SHP77 (cell line): ENCODE measurements around the gene IL20RA.
"Not testable (repeated sequence)": the region's sequence is repeated elsewhere in the genome, so short reads cannot be mapped to it uniquely, and the experiment has no call there.

Source experiments
- DNase-seq, 2 experiments: peaks; one replicate each; lab custom pipeline; 2025; lab: John Stamatoyannopoulos, UW

Gene IL20RA

GRCh38 chr6:136971609-136972008, 73.2 kb downstream of the IL20RA start:
- no peak for DNase-seq

DNA sequence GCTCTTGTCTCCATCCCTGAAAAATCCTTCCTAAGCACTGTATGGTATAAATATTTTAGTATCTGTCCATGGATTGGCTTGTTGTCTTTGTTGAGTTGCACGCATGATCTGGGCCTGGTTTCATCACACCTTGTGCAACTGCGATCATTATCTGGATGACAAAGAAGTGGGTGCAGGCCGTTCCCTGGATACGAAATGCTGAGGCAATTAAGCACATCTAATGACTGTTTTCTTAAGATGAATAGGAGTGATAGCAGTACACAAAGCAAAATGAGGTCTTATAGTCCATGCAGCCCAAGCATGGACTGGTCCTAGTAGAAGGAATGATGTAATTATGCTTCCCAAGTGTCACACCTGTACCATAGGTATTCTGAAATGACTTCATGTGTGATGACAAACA, 74.8 kb downstream of the IL20RA start:
- DNase-seq = no peak

DNA sequence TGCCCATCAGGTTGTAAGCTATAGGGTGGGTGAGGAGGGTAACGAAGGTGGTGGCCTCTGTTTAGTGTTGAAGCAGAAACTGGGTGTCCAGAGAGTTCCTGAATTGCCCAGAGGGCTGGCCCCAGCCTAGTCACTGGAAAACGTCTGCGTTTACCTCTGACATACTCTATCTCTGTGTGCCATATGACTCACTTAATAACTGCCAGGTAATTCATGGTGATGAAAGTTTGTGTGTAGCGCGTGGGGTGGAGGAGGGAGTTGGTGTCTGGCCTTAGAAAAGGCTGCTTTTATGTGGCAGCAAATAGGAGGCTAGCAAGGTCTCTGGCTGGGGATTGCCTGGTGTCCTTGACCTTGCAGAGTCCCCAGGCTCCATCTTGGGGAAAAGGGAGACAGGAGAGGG, 75.3 kb downstream of the IL20RA start:
- DNase-seq = no peak

- no peak for DNase-seq
Measured at GRCh38 chr6:136968837-136969236, 75.9 kb downstream of the IL20RA start.

- peak; percentile 63 to 77 for DNase-seq
Measured at GRCh38 chr6:136967876-136968752, 76.7 kb downstream of the IL20RA start.

DNA sequence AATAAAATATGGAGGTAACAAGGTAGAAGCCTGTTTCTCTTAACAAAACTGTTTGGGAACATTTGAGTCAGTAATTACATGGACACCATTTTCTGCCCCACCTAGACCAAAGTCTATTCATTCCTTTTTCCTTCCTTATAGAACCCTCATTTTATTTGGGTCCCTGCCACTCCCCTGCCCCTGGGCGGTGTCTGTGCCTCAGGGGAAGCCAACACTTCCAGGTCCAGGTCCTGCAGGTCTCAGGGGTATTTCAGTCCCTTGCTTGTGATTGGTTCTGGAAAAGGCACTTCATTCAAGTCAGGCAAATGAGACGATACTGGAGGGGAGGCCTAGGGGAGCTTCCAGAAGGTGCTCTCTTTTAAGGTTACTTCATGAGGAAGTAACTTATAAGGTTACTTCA, 80.4 kb downstream of the IL20RA start:
- DNase-seq = no peak

DNA sequence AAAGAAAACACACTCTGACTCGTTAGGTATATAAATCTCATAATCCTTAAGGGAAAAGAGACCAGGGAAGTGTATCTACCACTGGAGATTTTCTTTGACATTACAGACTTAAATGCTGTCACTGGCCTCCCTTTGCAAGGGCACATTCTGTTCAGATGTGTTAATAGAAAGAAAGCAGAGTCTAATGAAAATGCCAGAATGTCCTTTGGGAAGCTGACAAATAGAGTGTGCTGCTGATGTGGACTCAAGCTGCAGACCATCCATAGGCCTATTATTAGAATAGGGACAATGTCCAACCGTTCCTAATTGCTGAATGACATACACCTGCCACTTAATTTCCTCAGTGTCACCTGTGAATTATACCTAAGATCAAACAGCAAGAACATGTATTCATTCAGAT, 81.5 kb downstream of the IL20RA start:
- DNase-seq = peak in 1 of 2 experiments; percentile 13

GRCh38 chr6:136962661-136963060, 82.1 kb downstream of the IL20RA start:
- peak; percentile 74 to 90 for DNase-seq

GRCh38 chr6:136961848-136962247, 82.9 kb downstream of the IL20RA start:
- DNase-seq = peak; percentile 47 to 51

GRCh38 chr6:136960781-136961180, 84.0 kb downstream of the IL20RA start:
- no peak for DNase-seq

- DNase-seq = not testable (repeated sequence)
Measured at GRCh38 chr6:136959935-136960334, 84.8 kb downstream of the IL20RA start.

GRCh38 chr6:136959471-136959891, 85.3 kb downstream of the IL20RA start:
- peak; percentile 59 to 87 for DNase-seq

DNA sequence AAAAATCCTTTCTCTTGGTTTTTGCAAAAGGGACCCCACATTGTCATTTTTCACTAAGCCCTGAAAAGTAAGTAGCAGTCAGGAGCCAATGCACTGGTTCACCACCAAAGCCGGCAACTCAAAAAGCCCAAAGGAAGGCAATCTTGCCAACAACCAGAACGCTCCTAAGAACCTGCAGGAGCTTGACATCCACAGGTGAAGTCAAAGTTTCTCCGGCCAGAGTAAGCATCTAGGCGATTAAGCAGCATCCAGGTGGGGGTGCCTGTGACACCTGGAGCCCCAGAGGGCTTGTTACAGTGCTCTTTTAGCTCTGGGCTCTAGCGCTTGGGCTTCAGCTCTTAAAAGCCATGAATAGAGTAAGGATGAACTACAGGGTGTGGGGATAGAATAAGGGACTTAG, 86.6 kb downstream of the IL20RA start:
- DNase-seq = no peak

DNA sequence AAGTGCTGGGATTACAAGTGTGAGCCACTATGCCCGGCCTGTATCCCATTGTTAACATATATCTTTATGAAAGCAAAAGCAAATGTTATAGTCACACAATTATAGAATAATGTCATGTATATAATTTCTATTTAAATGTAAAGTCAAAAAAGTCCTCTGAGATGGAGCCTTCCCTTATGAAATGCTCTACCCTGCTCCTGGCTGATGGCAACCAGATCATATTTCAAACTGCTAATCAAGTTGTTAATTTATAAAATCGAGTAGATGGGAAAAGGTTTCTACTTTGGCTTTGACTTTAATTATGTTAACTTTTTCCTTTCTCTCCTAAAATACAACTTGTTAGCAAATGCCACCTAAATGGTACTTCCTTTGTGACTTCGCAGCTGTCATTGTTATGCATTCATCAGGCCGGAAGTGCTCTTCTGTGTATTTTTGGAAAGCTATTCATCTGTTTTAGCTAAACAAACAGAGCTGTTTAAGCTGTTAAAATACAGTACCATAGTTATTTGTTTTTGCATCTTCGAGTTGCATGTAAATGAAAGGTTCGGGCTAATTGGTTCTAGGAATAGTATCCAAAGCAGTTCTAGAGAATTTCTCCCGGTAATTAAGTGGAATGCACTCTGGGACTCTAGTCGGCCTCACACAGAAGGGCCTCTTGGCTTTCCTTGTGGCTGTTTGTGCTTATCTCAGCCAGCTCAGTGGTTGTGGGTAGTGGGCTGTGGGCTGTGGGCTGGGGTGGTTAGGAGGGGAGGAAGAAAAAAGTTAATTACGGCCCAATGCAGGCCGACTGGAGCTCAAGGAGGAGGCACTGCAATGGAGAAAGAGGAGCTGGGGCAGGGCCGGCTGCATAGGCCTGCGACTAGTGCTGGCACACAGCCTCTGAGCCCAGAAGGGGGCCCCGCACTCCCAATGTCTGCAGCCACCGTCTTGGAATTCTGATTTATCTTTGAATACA, 87.9 kb downstream of the IL20RA start:
- DNase-seq = peak; percentile 44 to 59

DNA sequence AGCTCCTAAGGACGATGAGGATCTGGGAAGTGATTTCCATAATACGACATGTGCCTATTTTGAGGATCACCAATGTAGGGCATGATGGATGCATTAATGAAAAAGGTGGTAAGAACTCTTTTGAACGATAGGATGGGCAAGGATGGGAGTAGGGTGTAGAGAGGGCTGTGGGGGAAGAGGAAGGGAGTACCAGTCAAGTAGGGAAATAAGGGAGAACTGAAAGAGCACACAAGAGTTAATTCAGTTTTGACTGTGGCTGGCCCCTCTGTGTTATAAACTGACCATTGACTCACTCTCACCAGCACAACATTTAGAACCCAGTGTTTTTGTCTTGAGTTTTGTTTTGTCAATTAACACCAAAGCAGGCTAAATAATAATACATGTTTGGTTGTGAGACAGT, 89.6 kb downstream of the IL20RA start:
- no peak for DNase-seq

DNA sequence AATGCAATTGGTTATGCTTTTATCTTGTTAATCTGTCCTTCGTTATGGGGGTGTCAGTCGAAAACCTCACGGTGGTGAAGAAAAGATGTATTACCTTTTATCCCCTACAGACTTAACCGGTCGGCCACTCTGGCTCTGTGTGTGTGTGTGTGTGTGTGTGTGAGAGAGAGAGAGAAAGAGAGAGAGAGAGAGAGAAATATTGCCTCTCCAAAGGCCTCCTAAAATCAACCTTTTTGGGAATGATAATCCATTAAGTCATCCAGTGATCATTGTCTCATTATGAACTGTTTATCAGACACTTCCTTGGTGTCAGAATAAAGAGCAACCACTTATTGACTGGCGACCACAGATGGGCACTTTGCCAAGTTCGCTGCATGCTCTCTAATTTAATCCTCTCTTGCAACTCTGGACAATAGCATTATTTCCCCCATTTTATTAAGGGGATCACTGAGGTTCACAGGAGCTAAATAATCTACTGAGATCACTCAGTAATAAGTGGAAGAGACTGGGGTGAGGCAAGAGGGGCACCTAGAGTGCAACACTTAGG, 92.0 kb downstream of the IL20RA start:
- no peak for DNase-seq

DNA sequence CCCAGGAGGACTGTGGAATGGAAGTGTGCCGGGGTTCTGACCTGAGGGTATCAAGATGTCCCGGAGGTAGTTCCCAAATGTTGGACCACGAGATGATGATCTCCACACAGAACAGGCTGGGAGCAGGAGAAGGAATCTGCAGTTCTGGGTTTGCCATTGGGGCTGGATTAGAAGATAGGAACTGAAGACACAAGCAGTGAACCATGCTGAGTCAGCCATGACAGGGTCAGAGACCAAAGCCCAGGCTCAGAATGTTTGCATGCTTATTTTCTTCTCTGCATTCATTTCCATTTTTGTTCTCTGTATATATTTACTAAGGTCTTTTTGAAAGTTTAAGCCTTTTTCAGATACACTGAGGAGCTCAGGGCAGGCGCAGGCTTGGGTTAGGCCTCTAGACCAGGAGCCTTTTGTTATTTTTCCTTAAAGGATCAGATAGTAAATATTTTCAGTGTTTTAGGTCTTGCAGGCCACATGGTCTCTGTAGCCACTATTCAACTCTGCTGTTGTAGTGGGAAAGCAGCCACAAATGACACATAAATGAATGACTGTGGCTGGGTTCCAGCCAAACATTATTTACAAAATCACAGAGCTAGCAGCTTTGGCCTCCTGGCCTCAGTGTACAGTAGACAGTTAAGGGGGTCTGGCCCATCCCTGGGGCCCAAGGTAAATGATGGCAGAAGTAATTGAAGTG, 94.2 kb downstream of the IL20RA start:
- no peak for DNase-seq
